Neutrophil (primary cell): ENCODE data around the gene PC.

Experiments
- H3K27ac ChIP-seq: fragments of 200-600 bp; sonication (generic); 2 replicates; pipeline ENCODE4 v1.5.1; 2016; ENCODE audit warnings: mild to moderate bottlenecking, moderate library complexity
- H3K27me3 ChIP-seq: fragments of 200-600 bp; sonication (generic); 2 replicates; pipeline ENCODE4 v1.6.0; 2016; ENCODE audit warnings: mild to moderate bottlenecking
- H3K36me3 ChIP-seq: fragments of 200-600 bp; sonication (generic); 2 replicates; pipeline ENCODE4 v1.5.1; 2017
- H3K4me1 ChIP-seq, 2 experiments: fragments of 200-600 bp in 1 of 2; sonication (generic) in 1 of 2; 1 replicate in 1 of 2; 2 replicates in 1 of 2; pipeline versions ENCODE4 v1.5.1 to v1.6.1; 2013 to 2016; ENCODE audit warnings: low read depth in 1 of 2, low read length in 1 of 2, mild to moderate bottlenecking in 1 of 2, moderate library complexity in 1 of 2; ENCODE audit not compliant: control insufficient read depth in 1 of 2, insufficient read depth in 1 of 2
- H3K4me3 ChIP-seq, 2 experiments: fragments of 200-600 bp in 1 of 2; sonication (generic) in 1 of 2; 1 replicate in 1 of 2; 2 replicates in 1 of 2; pipeline ENCODE4 v1.5.1; 2013 to 2016; ENCODE audit warnings: low read depth in 1 of 2, low read length in 1 of 2, mild to moderate bottlenecking in 1 of 2, moderate library complexity in 1 of 2
- H3K9me3 ChIP-seq: fragments of 200-600 bp; sonication (generic); 2 replicates; pipeline ENCODE4 v1.5.1; 2016
- CTCF ChIP-seq: fragments of 200-600 bp; sonication (generic); IDR thresholded peaks from 2 replicates; pipeline ENCODE4 v1.5.1; 2016; ENCODE audit warnings: antibody characterized with exemption

Gene PC

GRCh38 chr11:66907751-66908630 lies 50.2 kb downstream of the PC start:
- Histone ChIP-seq H3K4me3 (no peak overlapping the region), H3K27me3 (no peaks in the 10 kb centered on the region), H3K27ac (no peak overlapping the region), H3K9me3 (no peaks in the 10 kb centered on the region), H3K36me3 (no peaks in the 10 kb centered on the region), H3K4me1 (no peaks in the 10 kb centered on the region)
- no peak for TF ChIP-seq CTCF

GRCh38 chr11:66906061-66906733 lies 52.0 kb downstream of the PC start:
- Histone ChIP-seq H3K4me1 (no peaks in the 10 kb centered on the region), H3K27me3 (peaks cover 8% of the 10 kb centered on the region), H3K9me3 (no peaks in the 10 kb centered on the region), H3K4me3 (no peak overlapping the region), H3K36me3 (no peaks in the 10 kb centered on the region), H3K27ac (no peak overlapping the region)
- no peak for TF ChIP-seq CTCF

GRCh38 chr11:66905631-66906030 lies 52.6 kb downstream of the PC start:
- Histone ChIP-seq H3K27me3 (peaks cover 11% of the 10 kb centered on the region), H3K27ac (no peak overlapping the region), H3K4me1 (no peaks in the 10 kb centered on the region), H3K36me3 (no peaks in the 10 kb centered on the region), H3K9me3 (no peaks in the 10 kb centered on the region), H3K4me3 (no peak overlapping the region)
- no peak for TF ChIP-seq CTCF

- Histone ChIP-seq H3K4me3 (no peak overlapping the region), H3K27me3 (peaks cover 11% of the 10 kb centered on the region), H3K27ac (no peak overlapping the region), H3K36me3 (no peaks in the 10 kb centered on the region), H3K4me1 (no peaks in the 10 kb centered on the region), H3K9me3 (no peaks in the 10 kb centered on the region)
- no peak for TF ChIP-seq CTCF
These were observed 53.1 kb downstream of the PC start for GRCh38 chr11:66904981-66905521.

- no peak overlapping the region for H3K4me3 ChIP-seq
- H3K9me3 ChIP-seq: no peaks in the 10 kb centered on the region
- no peak overlapping the region for H3K27ac ChIP-seq
- H3K27me3 ChIP-seq: peaks cover 11% of the 10 kb centered on the region
- H3K36me3 ChIP-seq: no peaks in the 10 kb centered on the region
- no peak for TF ChIP-seq CTCF
- H3K4me1 ChIP-seq: no peaks in the 10 kb centered on the region
These were observed 53.6 kb downstream of the PC start for GRCh38 chr11:66904561-66904960.
